MM.1S (cell line): ENCODE results near the gene WAC.

Source experiments
- DNase-seq: peaks from one replicate; pipeline ENCODE4 v3.0.0-alpha.2; 2015
- H2AFZ ChIP-seq: fragments of 300-600 bp; sonication (generic); 2 replicates; pipeline ENCODE4 v1.6.0; 2016; ENCODE audit warnings: antibody characterized with exemption, low read length
- H3F3A ChIP-seq: fragments of 300-600 bp; sonication (generic); 2 replicates; pipeline ENCODE4 v1.6.1; 2016; ENCODE audit warnings: mild to moderate bottlenecking, antibody characterized with exemption, low read length, moderate library complexity, mixed read lengths; ENCODE audit not compliant: insufficient read depth
- H3K27ac ChIP-seq: fragments of 300-600 bp; sonication (generic); 2 replicates; pipeline ENCODE4 v1.5.1; 2016; ENCODE audit warnings: mild to moderate bottlenecking, low read length
- H3K27me3 ChIP-seq: fragments of 300-600 bp; sonication (generic); replicated peaks from 2 replicates; pipeline ENCODE4 v1.6.0; 2016; ENCODE audit warnings: low read length; ENCODE audit not compliant: insufficient read depth
- H3K36me3 ChIP-seq: fragments of 300-600 bp; sonication (generic); replicated peaks from 2 replicates; pipeline ENCODE4 v1.6.1; 2016; ENCODE audit warnings: mild to moderate bottlenecking, low read length, mixed read lengths; ENCODE audit not compliant: insufficient read depth
- H3K4me1 ChIP-seq: fragments of 300-600 bp; sonication (generic); 2 replicates; pipeline ENCODE4 v1.6.1; 2016; ENCODE audit warnings: low read length, mixed read lengths
- H3K4me2 ChIP-seq: fragments of 300-600 bp; sonication (generic); 2 replicates; pipeline ENCODE4 v1.6.0; 2016; ENCODE audit warnings: low read depth, low read length
- H3K4me3 ChIP-seq: fragments of 300-600 bp; sonication (generic); 2 replicates; pipeline ENCODE4 v1.5.1; 2016; ENCODE audit warnings: low read length, mixed read lengths
- H3K79me2 ChIP-seq: fragments of 300-600 bp; sonication (generic); 2 replicates; pipeline ENCODE4 v1.6.1; 2016; ENCODE audit warnings: mixed run types, low read length, mixed read lengths
- H3K9ac ChIP-seq: fragments of 300-600 bp; sonication (generic); 2 replicates; pipeline ENCODE4 v1.6.1; 2016; ENCODE audit warnings: low read length, mixed read lengths
- H3K9me2 ChIP-seq: fragments of 300-600 bp; sonication (generic); replicated peaks from 2 replicates; pipeline ENCODE4 v1.6.1; 2016; ENCODE audit warnings: mild to moderate bottlenecking, low read length, mixed read lengths; ENCODE audit not compliant: insufficient read depth
- H3K9me3 ChIP-seq: fragments of 300-600 bp; sonication (generic); replicated peaks from 2 replicates; pipeline ENCODE4 v1.6.1; 2016; ENCODE audit warnings: mild to moderate bottlenecking, low read length, mixed read lengths; ENCODE audit not compliant: insufficient read depth
- H4K20me1 ChIP-seq: fragments of 300-600 bp; sonication (generic); 2 replicates; pipeline ENCODE4 v1.6.1; 2016; ENCODE audit warnings: mild to moderate bottlenecking, low read length, moderate library complexity, mixed read lengths; ENCODE audit not compliant: insufficient read depth
- EZH2 ChIP-seq: fragments of 300-600 bp; sonication (generic); optimal IDR thresholded peaks from 2 replicates; pipeline ENCODE3; 2017; ENCODE audit warnings: low read depth, mild to moderate bottlenecking, antibody characterized with exemption, low read length, mixed read lengths
- EZH2phosphoT487 ChIP-seq: fragments of 300-600 bp; sonication (generic); IDR thresholded peaks from 2 replicates; pipeline ENCODE4 v1.6.1; 2018; ENCODE audit warnings: antibody characterized with exemption, low read length
- TF ChIP-seq, protein P1 (sequence below): fragments of 300-600 bp; sonication (generic); IDR thresholded peaks from 2 replicates; pipeline ENCODE4 v1.5.1; 2016; ENCODE audit warnings: antibody characterized with exemption, low read length, mixed read lengths

The WAC gene

DNA sequence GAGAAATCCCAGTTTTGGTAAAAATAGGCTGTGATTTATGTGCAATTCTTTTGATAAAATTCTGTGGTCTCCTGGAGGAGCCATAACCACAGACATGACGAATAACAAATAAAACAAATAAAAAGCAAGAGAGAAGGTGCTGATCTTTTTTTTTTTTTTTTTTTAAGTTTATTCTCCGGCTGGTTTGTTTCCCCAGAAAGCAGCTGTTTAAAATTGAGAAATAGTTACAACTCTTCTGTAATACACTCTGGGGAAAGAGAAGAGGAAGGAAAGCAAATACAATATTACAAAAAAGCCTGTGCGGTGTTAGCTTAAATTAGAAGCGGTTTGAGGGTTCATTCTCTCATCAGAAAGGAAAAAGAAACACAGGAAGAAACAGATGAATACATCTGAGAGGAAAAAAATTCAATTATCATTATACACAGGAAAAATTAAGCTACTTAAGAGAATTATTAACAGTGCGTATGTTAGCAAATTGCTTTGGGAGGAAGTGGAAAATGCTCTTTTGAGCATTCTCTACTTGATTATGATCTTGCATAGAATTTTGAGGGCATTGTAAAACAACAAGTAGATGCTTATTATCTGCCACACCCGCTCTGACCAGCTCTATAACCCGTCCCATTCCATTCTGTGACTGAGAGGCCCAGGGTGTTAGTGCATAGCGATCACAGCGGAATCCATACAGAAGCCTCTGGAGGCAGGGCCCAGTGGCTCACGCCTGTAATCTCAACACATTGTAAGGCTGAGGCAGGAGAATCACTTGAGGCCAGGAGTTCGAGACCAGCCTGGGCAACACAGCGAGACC, 40.6 kb upstream of the WAC start:
- H3K27ac ChIP-seq, result no peak overlapping the region
- DNase-seq, result no peak
- H3K9me2 ChIP-seq, result no peaks in the 10 kb centered on the region
- H3K9ac ChIP-seq, result no peak overlapping the region
- no peak overlapping the region for H2AFZ ChIP-seq
- H3K79me2 ChIP-seq, result no peaks in the 10 kb centered on the region
- no peaks in the 10 kb centered on the region for H3K4me1 ChIP-seq
- H3K36me3 ChIP-seq, result no peaks in the 10 kb centered on the region
- no peak overlapping the region for H3K4me2 ChIP-seq
- H3F3A ChIP-seq, result no peaks in the 10 kb centered on the region
- H3K4me3 ChIP-seq, result no peak overlapping the region
- no peaks in the 10 kb centered on the region for H3K27me3 ChIP-seq
- TF ChIP-seq EZH2phosphoT487 (no peak), EZH2 (no peak)
- TF ChIP-seq, protein P1, sequence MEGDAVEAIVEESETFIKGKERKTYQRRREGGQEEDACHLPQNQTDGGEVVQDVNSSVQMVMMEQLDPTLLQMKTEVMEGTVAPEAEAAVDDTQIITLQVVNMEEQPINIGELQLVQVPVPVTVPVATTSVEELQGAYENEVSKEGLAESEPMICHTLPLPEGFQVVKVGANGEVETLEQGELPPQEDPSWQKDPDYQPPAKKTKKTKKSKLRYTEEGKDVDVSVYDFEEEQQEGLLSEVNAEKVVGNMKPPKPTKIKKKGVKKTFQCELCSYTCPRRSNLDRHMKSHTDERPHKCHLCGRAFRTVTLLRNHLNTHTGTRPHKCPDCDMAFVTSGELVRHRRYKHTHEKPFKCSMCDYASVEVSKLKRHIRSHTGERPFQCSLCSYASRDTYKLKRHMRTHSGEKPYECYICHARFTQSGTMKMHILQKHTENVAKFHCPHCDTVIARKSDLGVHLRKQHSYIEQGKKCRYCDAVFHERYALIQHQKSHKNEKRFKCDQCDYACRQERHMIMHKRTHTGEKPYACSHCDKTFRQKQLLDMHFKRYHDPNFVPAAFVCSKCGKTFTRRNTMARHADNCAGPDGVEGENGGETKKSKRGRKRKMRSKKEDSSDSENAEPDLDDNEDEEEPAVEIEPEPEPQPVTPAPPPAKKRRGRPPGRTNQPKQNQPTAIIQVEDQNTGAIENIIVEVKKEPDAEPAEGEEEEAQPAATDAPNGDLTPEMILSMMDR, result no peak
- H3K9me3 ChIP-seq, result no peaks in the 10 kb centered on the region
- no peaks in the 10 kb centered on the region for H4K20me1 ChIP-seq

DNA sequence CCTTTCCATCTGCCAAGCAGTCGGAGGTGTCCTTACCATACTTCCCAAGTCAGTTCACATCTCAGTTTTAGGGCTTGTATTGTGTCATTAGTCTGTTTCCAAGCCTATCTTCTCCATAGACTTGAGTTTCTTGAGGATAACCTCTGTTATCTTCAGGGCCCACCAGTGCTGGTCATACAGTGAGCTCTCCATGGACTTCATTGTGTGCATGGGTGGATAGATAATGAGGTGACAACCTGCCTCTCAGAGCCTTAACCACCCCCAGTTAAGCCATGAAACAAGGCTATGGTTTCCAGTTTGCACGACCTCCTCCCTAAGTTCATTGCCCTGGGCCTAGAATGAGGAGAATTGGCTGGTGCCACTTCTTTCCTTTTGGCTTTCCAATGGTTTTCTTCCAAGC, 38.5 kb upstream of the WAC start:
- H4K20me1 ChIP-seq, result no peaks in the 10 kb centered on the region
- H3K9ac ChIP-seq, result no peak overlapping the region

DNA sequence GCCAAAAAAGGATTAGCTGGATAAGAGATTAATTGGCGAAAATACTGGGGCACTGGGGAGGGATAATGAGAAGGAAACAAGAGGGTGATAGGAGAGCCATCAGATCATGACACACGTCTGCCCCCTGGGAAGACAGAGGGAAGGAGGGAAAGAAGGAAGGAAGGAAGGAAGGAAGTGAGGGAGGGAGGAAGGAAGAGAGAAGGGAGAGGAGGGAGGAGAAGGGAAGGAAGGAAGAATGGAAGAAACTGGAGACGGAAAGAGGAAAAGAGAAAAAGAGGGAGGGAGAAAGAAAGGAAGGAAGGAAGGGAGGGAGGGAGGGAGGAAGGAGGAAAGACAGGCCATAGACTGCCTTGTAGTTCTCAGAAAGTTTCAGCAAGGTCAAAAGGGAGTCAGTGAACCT, 37.8 kb upstream of the WAC start:
- Histone ChIP-seq H3K9me2 (no peaks in the 10 kb centered on the region), H3K4me3 (no peak overlapping the region), H2AFZ (no peak overlapping the region), H3K9ac (no peak overlapping the region), H3K9me3 (no peaks in the 10 kb centered on the region), H3K79me2 (no peaks in the 10 kb centered on the region), H3K4me2 (no peak overlapping the region), H3K36me3 (no peaks in the 10 kb centered on the region), H3F3A (no peaks in the 10 kb centered on the region), H4K20me1 (no peaks in the 10 kb centered on the region), H3K27me3 (no peaks in the 10 kb centered on the region), H3K27ac (no peak overlapping the region), H3K4me1 (no peaks in the 10 kb centered on the region)
- no peak for TF ChIP-seq EZH2phosphoT487
- TF ChIP-seq, protein P1, result no peak
- no peak for TF ChIP-seq EZH2
- no peak for DNase-seq

More for the DNA sequence above, 38.5 kb upstream of the WAC start:
- Histone ChIP-seq H3K4me3 (no peak overlapping the region), H3K9me3 (no peaks in the 10 kb centered on the region), H3F3A (no peaks in the 10 kb centered on the region), H3K27ac (no peak overlapping the region), H3K4me1 (no peaks in the 10 kb centered on the region), H3K27me3 (no peaks in the 10 kb centered on the region), H3K79me2 (no peaks in the 10 kb centered on the region), H3K9me2 (no peaks in the 10 kb centered on the region), H3K4me2 (no peak overlapping the region), H2AFZ (no peak overlapping the region), H3K36me3 (no peaks in the 10 kb centered on the region)
- DNase-seq, result no peak
- TF ChIP-seq, protein P1, result no peak
- TF ChIP-seq EZH2phosphoT487 (no peak), EZH2 (no peak)
